K562 (cell line): ENCODE measurements around the gene KCNF1. TPM values are rescaled to one million over a fixed set of nuclear protein-coding genes. Genes with fewer than 3 reads are reported as not detected.

ENCODE experiments used
- ATAC-seq: fragments of 200-7000 bp; cut with Tn5 transposase; 3 replicates; pipeline ENCODE4 v1.9.1; 2020; ENCODE audit warnings: moderate library complexity
- BruUV-seq: library from RNA; stranded (reverse); fragments of 400-500 nt; replicated peaks from 2 replicates; lab custom pipeline; 2021; lab: Mats Ljungman, UMichigan
- CTCF ChIA-PET: fragments of 300-600 bp; formaldehyde crosslinking; extraction: SDS; loops from one replicate; lab custom pipeline; 2021; ENCODE audit warnings: low intra/inter-chr PET ratio; lab: Yijun Ruan, JAX
- POLR2A ChIA-PET: fragments of 300-600, 350-650 bp; sonication (Branson Sonifier 250); formaldehyde crosslinking; extraction: SDS; loops from one replicate; lab custom pipeline; 2021; ENCODE audit warnings: antibody characterized with exemption, inconsistent platforms; lab: Yijun Ruan, JAX
- DNase-seq, 4 experiments: peaks; one replicate each; pipeline versions ENCODE4 v3.0.0 to v3.0.0-alpha.2; 2011 to 2018; ENCODE audit warnings: low spot score in 3 of 4, mixed read lengths in 3 of 4; ENCODE audit errors: extremely low read depth in 1 of 4
- FAIRE-seq: peaks from 2 replicates; lab custom pipeline; 2011; peaks lifted over from hg19 to GRCh38; lab: Jason Lieb, UNC
- H2AFZ ChIP-seq: 2 replicates; pipeline ENCODE4 v1.6.0; 2011; ENCODE audit warnings: low read depth, low read length, control low read depth, inconsistent platforms
- H3K27ac ChIP-seq: fragments of 200-600 bp; 3 replicates; pipeline ENCODE4 v1.8.0; 2011; ENCODE audit warnings: low read depth, mild to moderate bottlenecking, control low read depth, inconsistent platforms, low read length, moderate library complexity, mixed read lengths; ENCODE audit errors: extremely low read depth
- H3K27me3 ChIP-seq, 2 experiments: fragments of 300-600 bp in 1 of 2; 2 replicates in 1 of 2; 3 replicates in 1 of 2; pipeline versions ENCODE4 v1.6.0 to v1.8.0; 2011; ENCODE audit warnings: inconsistent platforms in 2 of 2, low read length in 2 of 2, mild to moderate bottlenecking in 1 of 2, mixed read lengths in 1 of 2, moderate library complexity in 1 of 2; ENCODE audit not compliant: control insufficient read depth in 2 of 2, insufficient read depth in 2 of 2
- H3K36me3 ChIP-seq: fragments of 300-600 bp; 3 replicates; pipeline ENCODE4 v1.8.0; 2011; ENCODE audit warnings: mild to moderate bottlenecking, low read length, inconsistent platforms; ENCODE audit not compliant: control insufficient read depth, insufficient read depth
- H3K4me1 ChIP-seq, 2 experiments: fragments of 200-600 bp in 1 of 2; replicated peaks in 1 of 2; 2 replicates in 1 of 2; 3 replicates in 1 of 2; pipeline versions ENCODE4 v1.5.1 to v1.8.0; 2011; ENCODE audit warnings: inconsistent platforms in 2 of 2, low read length in 2 of 2, mild to moderate bottlenecking in 1 of 2, mixed read lengths in 1 of 2, moderate library complexity in 1 of 2; ENCODE audit not compliant: control insufficient read depth in 2 of 2, insufficient read depth in 2 of 2
- H3K4me2 ChIP-seq: 2 replicates; pipeline ENCODE4 v1.6.1; 2011; ENCODE audit warnings: low read length, control low read depth, inconsistent platforms, mixed read lengths; ENCODE audit not compliant: insufficient read depth
- H3K4me3 ChIP-seq: fragments of 200-600 bp; sonication (generic), shearing (Covaris generic); 2 replicates; pipeline ENCODE4 v1.5.1; 2016; ENCODE audit warnings: control low read depth, inconsistent platforms
- H3K79me2 ChIP-seq: fragments of 200-600 bp; 3 replicates; pipeline ENCODE4 v1.8.0; 2011; ENCODE audit warnings: low read length, inconsistent platforms; ENCODE audit not compliant: control insufficient read depth, insufficient read depth
- H3K9ac ChIP-seq, 2 experiments: 2 replicates each; pipeline versions ENCODE4 v1.6.0 to v1.6.1; 2011; ENCODE audit warnings: low read depth in 2 of 2, low read length in 2 of 2, control low read depth in 1 of 2, inconsistent platforms in 1 of 2, mild to moderate bottlenecking in 1 of 2, mixed read lengths in 1 of 2; ENCODE audit not compliant: insufficient read depth in 1 of 2
- H3K9me1 ChIP-seq: one replicate; pipeline ENCODE4 v1.6.0; 2011; ENCODE audit warnings: inconsistent platforms, mild to moderate bottlenecking, low read length, moderate library complexity; ENCODE audit not compliant: control insufficient read depth, insufficient read depth
- H3K9me3 ChIP-seq: replicated peaks from 2 replicates; pipeline ENCODE4 v1.5.1; 2011; ENCODE audit warnings: low read depth, low read length, inconsistent platforms; ENCODE audit not compliant: control insufficient read depth, insufficient read depth
- H4K20me1 ChIP-seq: replicated peaks from 2 replicates; pipeline ENCODE4 v1.6.1; 2011; ENCODE audit warnings: low read length, inconsistent platforms, mixed read lengths; ENCODE audit not compliant: control insufficient read depth, insufficient read depth
- BCOR ChIP-seq: fragments of 450-650 bp; IDR thresholded peaks from 2 replicates; pipeline ENCODE4 v1.6.1; 2016
- BRF2 ChIP-seq: IDR thresholded peaks from 3 replicates; pipeline ENCODE4 v1.6.1; 2011; ENCODE audit warnings: borderline replicate concordance, mild to moderate bottlenecking; ENCODE audit not compliant: insufficient read length, insufficient read depth
- CHD1 ChIP-seq: fragments of 200-600 bp; sonication (generic); IDR thresholded peaks from one replicate; pipeline ENCODE4 v1.6.1; 2012; ENCODE audit warnings: mild to moderate bottlenecking, moderate library complexity, low read length, inconsistent platforms
- FUS ChIP-seq: fragments of 200-400 bp; formaldehyde crosslinking; optimal IDR thresholded peaks from 2 replicates; pipeline ENCODE3; 2017; ENCODE audit warnings: low read depth, low read length
- GABPB1 ChIP-seq: sonication (generic); formaldehyde crosslinking; IDR thresholded peaks from 2 replicates; pipeline ENCODE4 v1.8.0; 2022; ENCODE audit warnings: mild to moderate bottlenecking, missing genetic modification reagents
- HDAC8 ChIP-seq: fragments of 450-650 bp; IDR thresholded peaks from 2 replicates; pipeline ENCODE4 v1.6.1; 2016; ENCODE audit warnings: mild to moderate bottlenecking, missing genetic modification characterization, moderate library complexity, missing compliant biosample characterization
- MCM2 ChIP-seq: fragments of 450-650 bp; IDR thresholded peaks from 2 replicates; pipeline ENCODE4 v1.6.1; 2017; ENCODE audit warnings: low read depth, mild to moderate bottlenecking
- NONO ChIP-seq, 2 experiments: fragments of 200-400 bp in 1 of 2; fragments of 450-650 bp in 1 of 2; formaldehyde crosslinking in 1 of 2; IDR thresholded peaks; 2 replicates each; pipeline ENCODE4 v1.6.1; 2017; ENCODE audit warnings: low read depth in 2 of 2, mild to moderate bottlenecking in 2 of 2, moderate library complexity in 2 of 2, low read length in 1 of 2
- NR0B1 ChIP-seq: fragments of 450-650 bp; IDR thresholded peaks from one replicate; pipeline ENCODE4 v1.6.1; 2018; ENCODE audit warnings: mild to moderate bottlenecking, moderate library complexity; ENCODE audit not compliant: partially characterized antibody
- PBX2 ChIP-seq, 2 experiments: IDR thresholded peaks in 1 of 2; conservative IDR thresholded peaks in 1 of 2; 2 replicates each; pipeline ENCODE4 v1.6.1; 2016; ENCODE audit warnings: low read depth in 2 of 2, mild to moderate bottlenecking in 1 of 2, missing compliant biosample characterization in 1 of 2, missing genetic modification characterization in 1 of 2, moderate library complexity in 1 of 2
- RBM15 ChIP-seq: fragments of 200-400 bp; formaldehyde crosslinking; IDR thresholded peaks from 2 replicates; pipeline ENCODE4 v1.6.1; 2018; ENCODE audit warnings: mild to moderate bottlenecking, low read length, moderate library complexity; ENCODE audit not compliant: insufficient read depth
- RFX7 ChIP-seq: fragments of 250-450 bp; sonication (Bioruptor Pico); IDR thresholded peaks from 2 replicates; pipeline ENCODE4 v1.5.1; 2021; ENCODE audit warnings: mild to moderate bottlenecking
- SIN3B ChIP-seq: fragments of 450-650 bp; IDR thresholded peaks from 2 replicates; pipeline ENCODE4 v1.6.1; 2017; ENCODE audit warnings: low read depth, mild to moderate bottlenecking, moderate library complexity
- SREBF1 ChIP-seq: fragments of 150-350 bp; IDR thresholded peaks from 2 replicates; pipeline ENCODE4 v1.6.1; 2014; ENCODE audit warnings: antibody characterized with exemption, low read depth, low read length, borderline replicate concordance
- TCF7 ChIP-seq: sonication (generic); IDR thresholded peaks from 2 replicates; pipeline ENCODE4 v1.6.1; 2016; ENCODE audit warnings: antibody characterized with exemption, borderline replicate concordance
- ZBTB17 ChIP-seq: fragments of 450-650 bp; formaldehyde crosslinking; IDR thresholded peaks from 2 replicates; pipeline ENCODE4 v1.4.0; 2020; ENCODE audit warnings: mild to moderate bottlenecking
- ZNF347 ChIP-seq: fragments of 450-650 bp; formaldehyde crosslinking; IDR thresholded peaks from 2 replicates; pipeline ENCODE4 v1.4.0; 2020; ENCODE audit warnings: low read depth, mild to moderate bottlenecking, moderate library complexity
- WGBS: fragments of 100-300 bp; shearing (Covaris generic); methylation state at CpG from one replicate; pipeline ENCODE4 v1.1.6; 2016; ENCODE audit warnings: low coverage, mixed read lengths; ENCODE audit not compliant: insufficient coverage; ENCODE audit errors: missing lambda C conversion rate; 5-methylcytosine and 5-hydroxymethylcytosine counted together
- in situ Hi-C: fragments of 300-500 bp; cut with MboI; formaldehyde crosslinking; loops from 4 replicates; pipeline ENCODE4 v1.15.0; 2018; ENCODE audit warnings: inconsistent platforms, mixed read lengths
- intact Hi-C: fragments of 100-400 bp; cut with micrococcal nuclease; formaldehyde crosslinking; loops from 2 replicates; pipeline ENCODE4 v1.14.2; 2022
- polyA plus RNA-seq, 8 experiments: library from polyadenylated mRNA; depleted of rRNA in 4 of 8; stranded (reverse) in 5 of 8; unstranded in 3 of 8; fragments of >200 nt; fragmentation: Nextera tagmentation in 2 of 8; fragmentation: Illumina TruSeq in 1 of 8; extraction: Ambion mirVana in 2 of 8; extraction: Trizol in 1 of 8; gene quantifications; 2 replicates each; pipeline versions ENCODE4 v1.2.1 to v1.2.3, GENCODE V29; 2011 to 2014; ENCODE audit warnings: inconsistent platforms in 1 of 8, missing spikeins in 1 of 8
- total RNA-seq, 7 experiments: library from RNA; depleted of rRNA in 6 of 7; stranded (reverse); fragments of >200 nt in 6 of 7; fragmentation: Illumina TruSeq in 2 of 7; extraction: Trizol in 2 of 7; gene quantifications; 2 replicates each; pipeline versions ENCODE4 v1.2.1 to v1.2.3, GENCODE V29; 2011 to 2021; ENCODE audit warnings: low replicate concordance in 1 of 7

Gene KCNF1
- total and polyA plus RNA-seq, 9 of the 15 experiments (the other 6 are each of a cell fraction or from before 2014, with no cell fraction given): not detected

GRCh38 chr2:10864861-10865636 is 46.7 kb upstream of the KCNF1 start:
- no peaks in the 10 kb centered on the region for H3K79me2 ChIP-seq
- no peak overlapping the region for H3K27ac ChIP-seq
- no peaks in the 10 kb centered on the region for H3K9me1 ChIP-seq
- ChIA-PET POLR2A (interaction anchor here (1.0 to 1.7 kb wide), 2 partner anchors 9 to 33 kb away, joined by 4 to 5 read pairs; no protein-coding TSS in a partner anchor), CTCF (no interaction called here)
- in situ Hi-C loops: no loop called here
- ATAC-seq (peak; percentile 46; the same call in 2 of the 3 replicates), DNase-seq (no peak)
- no TSS peak for BruUV-seq
- H3K36me3 ChIP-seq: no peaks in the 10 kb centered on the region
- peaks cover 38 to 69% of the 10 kb centered on the region in 2 experiments for H3K27me3 ChIP-seq
- intact Hi-C loops: no loop called here
- no peak for TF ChIP-seq NR0B1
- TF ChIP-seq SIN3B: no peak
- no peak for TF ChIP-seq PBX2 (CRISPR knock-in tag; IDR thresholded peaks at IDR 0.05; ENCODE audit: low read depth)
- no peak for TF ChIP-seq PBX2 (tag; conservative IDR thresholded peaks at IDR 0.05; ENCODE audit: low read depth)
- no peak for TF ChIP-seq CHD1
- TF ChIP-seq RBM15: no peak
- TF ChIP-seq NONO (IDR thresholded peaks at IDR 0.05; ENCODE audit: low read depth in 2 of 2, low read length in 1 of 2): no peak
- no peak for TF ChIP-seq BCOR
- TF ChIP-seq ZBTB17 (CRISPR knock-in tag): no peak
- TF ChIP-seq HDAC8 (tag): no peak
- no peak for TF ChIP-seq BRF2
- no peak for TF ChIP-seq ZNF347 (CRISPR knock-in tag)
- TF ChIP-seq RFX7 (CRISPR knock-in tag): no peak
- no peak for TF ChIP-seq SREBF1
- TF ChIP-seq FUS: no peak
- no peak for TF ChIP-seq GABPB1 (CRISPR knock-in tag)
- no peak for TF ChIP-seq TCF7
- TF ChIP-seq MCM2: no peak
- TF ChIP-seq, all 486 proteins: peak for 0
- Histone ChIP-seq H3K9ac (no peak overlapping the region), H4K20me1 (peaks cover 6% of the 10 kb centered on the region; the same call in 1 of the 2 replicates), H3K4me3 (no peak overlapping the region), H3K4me1 (no peaks in the 10 kb centered on the region), H3K4me2 (no peak overlapping the region), H2AFZ (no peak overlapping the region), H3K9me3 (no peaks in the 10 kb centered on the region)
- no peak for FAIRE-seq
- WGBS: 0% methylated on average over 14 of the region's 14 CpGs
